Caco-2 (cell line): ENCODE results near the gene CC2D2A. TPM values are rescaled to one million over a fixed set of nuclear protein-coding genes. Genes with fewer than 3 reads are reported as not detected.

Source experiments
- BruUV-seq: library from RNA; stranded (reverse); fragments of 400-500 nt; replicated peaks from 2 replicates; lab custom pipeline; 2021; lab: Mats Ljungman, UMichigan
- CTCF ChIA-PET: fragments of 300-600 bp; sonication (Branson Sonifier 250); formaldehyde crosslinking; loops from one replicate; lab custom pipeline; 2022; ENCODE audit warnings: antibody characterized with exemption; lab: Charles Lee
- POLR2A ChIA-PET: fragments of 300-600 bp; sonication (Branson Sonifier 250); formaldehyde crosslinking; loops from one replicate; lab custom pipeline; 2022; ENCODE audit warnings: antibody characterized with exemption; lab: Charles Lee
- DNase-seq, 2 experiments: peaks; one replicate each; pipeline versions ENCODE4 v3.0.0 to v3.0.0-alpha.2; 2020 to 2022
- H3K27me3 ChIP-seq: replicated peaks from 2 replicates; pipeline ENCODE4 v1.6.0; 2011; ENCODE audit warnings: low read length; ENCODE audit not compliant: control insufficient read depth, insufficient read depth
- H3K36me3 ChIP-seq: 2 replicates; pipeline ENCODE4 v1.5.1; 2011; ENCODE audit warnings: low read length; ENCODE audit not compliant: control insufficient read depth, insufficient read depth
- H3K4me1 ChIP-seq: fragments of 250-450 bp; sonication (Bioruptor Pico); 2 replicates; pipeline ENCODE4 v1.5.1; 2020; ENCODE audit warnings: mild to moderate bottlenecking
- H3K4me3 ChIP-seq: 2 replicates; pipeline ENCODE4 v1.5.1; 2011; ENCODE audit warnings: low read depth, mild to moderate bottlenecking, control low read depth, low read length
- H3K9me3 ChIP-seq: fragments of 250-450 bp; sonication (Bioruptor Pico); 2 replicates; pipeline ENCODE4 v1.5.1; 2020; ENCODE audit warnings: mild to moderate bottlenecking, moderate library complexity
- H3K27ac Mint-ChIP-seq: one replicate; pipeline ENCODE4 v1.8.0; 2022; ENCODE audit warnings: mixed read lengths; ENCODE audit not compliant: unreplicated experiment
- H3K27me3 Mint-ChIP-seq: one replicate; pipeline ENCODE4 v1.8.0; 2022; ENCODE audit warnings: mixed read lengths; ENCODE audit not compliant: insufficient read depth, unreplicated experiment
- H3K36me3 Mint-ChIP-seq: one replicate; pipeline ENCODE4 v1.8.0; 2022; ENCODE audit warnings: mild to moderate bottlenecking, mixed read lengths; ENCODE audit not compliant: insufficient read depth, unreplicated experiment
- H3K4me1 Mint-ChIP-seq: one replicate; pipeline ENCODE4 v1.8.0; 2022; ENCODE audit warnings: low read depth, mixed read lengths; ENCODE audit not compliant: unreplicated experiment
- H3K4me3 Mint-ChIP-seq: one replicate; pipeline ENCODE4 v1.8.0; 2022; ENCODE audit warnings: mild to moderate bottlenecking, moderate library complexity, mixed read lengths; ENCODE audit not compliant: unreplicated experiment
- H3K9me3 Mint-ChIP-seq: one replicate; pipeline ENCODE4 v1.8.0; 2022; ENCODE audit warnings: mixed read lengths; ENCODE audit not compliant: unreplicated experiment
- intact Hi-C: fragments of 100-400 bp; cut with micrococcal nuclease; formaldehyde crosslinking; loops from one replicate; pipeline ENCODE4 v1.10.0; 2022; ENCODE audit not compliant: unreplicated experiment
- total RNA-seq: library from RNA; stranded (reverse); gene quantifications from 2 replicates; pipeline ENCODE4 v1.2.3, GENCODE V29; 2022
- TF ChIP-seq, protein P1 (sequence below), 2 experiments: fragments of 200-600 bp in 1 of 2; IDR thresholded peaks; 1 replicate in 1 of 2; 2 replicates in 1 of 2; pipeline versions ENCODE4 v1.5.1 to v1.8.0; 2011 to 2022; ENCODE audit warnings: antibody characterized with exemption in 1 of 2, control low read depth in 1 of 2, inconsistent platforms in 1 of 2, low read depth in 1 of 2, low read length in 1 of 2, mild to moderate bottlenecking in 1 of 2, moderate library complexity in 1 of 2; ENCODE audit not compliant: insufficient read depth in 1 of 2, severe bottlenecking in 1 of 2, unreplicated experiment in 1 of 2

CC2D2A gene
- total RNA-seq, 1 experiment from 2014 or later: 12.3 TPM

DNA sequence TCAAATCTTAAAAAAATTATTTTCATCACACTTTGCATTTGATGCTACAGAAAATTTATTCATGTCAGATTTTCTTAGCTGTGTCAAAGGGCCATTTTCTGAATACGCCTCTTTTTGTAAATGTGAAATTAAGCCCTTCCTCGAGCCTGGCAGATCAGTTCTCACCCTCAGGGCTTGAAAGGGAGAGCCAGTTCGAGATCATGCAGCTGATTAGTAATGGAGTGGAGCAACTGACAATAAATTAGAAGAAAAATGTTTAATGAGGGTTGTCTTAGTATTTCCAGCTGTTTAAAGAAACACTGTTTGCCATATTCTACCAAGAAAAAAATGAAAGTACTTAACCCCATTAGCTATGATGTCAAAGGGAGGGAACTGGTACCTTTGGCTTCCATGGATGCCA, 28.7 kb downstream of the CC2D2A start:
- Histone ChIP-seq H3K4me3 (no peak overlapping the region), H3K36me3 (no peaks in the 10 kb centered on the region), H3K4me1 (no peaks in the 10 kb centered on the region), H3K27me3 (no peaks in the 10 kb centered on the region), H3K9me3 (no peaks in the 10 kb centered on the region)
- TF ChIP-seq, protein P1, sequence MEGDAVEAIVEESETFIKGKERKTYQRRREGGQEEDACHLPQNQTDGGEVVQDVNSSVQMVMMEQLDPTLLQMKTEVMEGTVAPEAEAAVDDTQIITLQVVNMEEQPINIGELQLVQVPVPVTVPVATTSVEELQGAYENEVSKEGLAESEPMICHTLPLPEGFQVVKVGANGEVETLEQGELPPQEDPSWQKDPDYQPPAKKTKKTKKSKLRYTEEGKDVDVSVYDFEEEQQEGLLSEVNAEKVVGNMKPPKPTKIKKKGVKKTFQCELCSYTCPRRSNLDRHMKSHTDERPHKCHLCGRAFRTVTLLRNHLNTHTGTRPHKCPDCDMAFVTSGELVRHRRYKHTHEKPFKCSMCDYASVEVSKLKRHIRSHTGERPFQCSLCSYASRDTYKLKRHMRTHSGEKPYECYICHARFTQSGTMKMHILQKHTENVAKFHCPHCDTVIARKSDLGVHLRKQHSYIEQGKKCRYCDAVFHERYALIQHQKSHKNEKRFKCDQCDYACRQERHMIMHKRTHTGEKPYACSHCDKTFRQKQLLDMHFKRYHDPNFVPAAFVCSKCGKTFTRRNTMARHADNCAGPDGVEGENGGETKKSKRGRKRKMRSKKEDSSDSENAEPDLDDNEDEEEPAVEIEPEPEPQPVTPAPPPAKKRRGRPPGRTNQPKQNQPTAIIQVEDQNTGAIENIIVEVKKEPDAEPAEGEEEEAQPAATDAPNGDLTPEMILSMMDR (IDR thresholded peaks at IDR 0.05; ENCODE audit: insufficient read depth in 1 of 2, low read depth in 1 of 2, low read length in 1 of 2, severe bottlenecking in 1 of 2, unreplicated experiment in 1 of 2): no peak
- H3K27ac Mint-ChIP-seq: no peak overlapping the region
- no peaks in the 10 kb centered on the region for H3K27me3 Mint-ChIP-seq
- ChIA-PET CTCF (no interaction called here), POLR2A (no interaction called here)
- no peaks in the 10 kb centered on the region for H3K36me3 Mint-ChIP-seq
- no TSS peak for BruUV-seq
- intact Hi-C loops: no loop called here
- no peaks in the 10 kb centered on the region for H3K9me3 Mint-ChIP-seq
- H3K4me1 Mint-ChIP-seq: no peaks in the 10 kb centered on the region
- no peak for DNase-seq
- no peak overlapping the region for H3K4me3 Mint-ChIP-seq

DNA sequence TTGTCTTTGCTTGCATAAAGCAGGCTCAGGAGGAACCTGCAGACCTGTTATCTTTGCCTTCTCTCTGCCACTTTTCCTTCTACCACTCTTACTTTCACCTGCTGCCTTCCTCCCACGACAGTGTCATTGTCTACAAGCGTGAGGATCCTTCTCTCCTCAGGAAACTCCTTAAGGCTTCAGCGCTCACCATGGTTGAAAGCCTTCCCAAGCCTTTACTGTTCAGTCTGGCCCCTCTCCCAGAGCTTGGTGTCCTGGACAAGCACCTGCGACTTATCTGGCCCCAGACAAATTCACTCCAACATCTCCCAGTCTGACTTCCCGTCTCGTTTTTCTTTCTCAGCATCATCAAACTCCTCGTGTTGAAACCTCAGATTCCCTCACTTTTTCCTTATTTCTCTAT, 31.0 kb downstream of the CC2D2A start:
- no peaks in the 10 kb centered on the region for H3K27me3 Mint-ChIP-seq
- Histone ChIP-seq H3K4me1 (no peaks in the 10 kb centered on the region), H3K36me3 (no peaks in the 10 kb centered on the region), H3K9me3 (no peaks in the 10 kb centered on the region), H3K27me3 (no peaks in the 10 kb centered on the region), H3K4me3 (no peak overlapping the region)
- BruUV-seq: no TSS peak
- POLR2A ChIA-PET: no interaction called here
- CTCF ChIA-PET: no interaction called here
- TF ChIP-seq, protein P1 (IDR thresholded peaks at IDR 0.05; ENCODE audit: insufficient read depth in 1 of 2, low read depth in 1 of 2, low read length in 1 of 2, severe bottlenecking in 1 of 2, unreplicated experiment in 1 of 2): no peak
- no peaks in the 10 kb centered on the region for H3K9me3 Mint-ChIP-seq
- H3K36me3 Mint-ChIP-seq: no peaks in the 10 kb centered on the region
- H3K27ac Mint-ChIP-seq: no peak overlapping the region
- intact Hi-C loops: no loop called here
- no peaks in the 10 kb centered on the region for H3K4me1 Mint-ChIP-seq
- DNase-seq: no peak
- H3K4me3 Mint-ChIP-seq: no peak overlapping the region

DNA sequence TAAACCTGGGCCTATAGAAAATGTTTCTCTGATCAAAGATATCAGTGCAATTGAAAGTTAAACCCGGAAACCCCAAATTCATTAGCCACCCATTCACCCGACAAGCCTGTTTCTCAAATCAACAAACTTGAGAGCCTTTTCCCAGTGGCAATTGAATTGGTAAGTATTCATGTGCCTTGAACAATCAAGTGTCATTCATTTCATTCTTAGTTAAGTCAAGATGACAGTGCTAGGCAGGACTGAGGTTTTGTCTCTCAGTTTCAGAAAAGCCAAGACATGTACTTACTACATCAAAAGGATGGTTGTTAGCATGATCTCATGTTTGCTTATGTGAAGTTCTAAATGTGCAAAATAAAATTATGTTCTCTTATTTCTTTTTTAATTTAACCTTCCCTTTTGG, 32.3 kb downstream of the CC2D2A start:
- ChIA-PET CTCF (no interaction called here), POLR2A (no interaction called here)
- Mint-ChIP-seq H3K4me1 (no peaks in the 10 kb centered on the region), H3K9me3 (no peaks in the 10 kb centered on the region), H3K27ac (no peak overlapping the region), H3K4me3 (no peak overlapping the region), H3K36me3 (no peaks in the 10 kb centered on the region), H3K27me3 (no peaks in the 10 kb centered on the region)
- intact Hi-C loops: no loop called here
- Histone ChIP-seq H3K36me3 (no peaks in the 10 kb centered on the region), H3K27me3 (no peaks in the 10 kb centered on the region), H3K4me1 (no peaks in the 10 kb centered on the region), H3K4me3 (no peak overlapping the region), H3K9me3 (no peaks in the 10 kb centered on the region)
- no peak for DNase-seq
- TF ChIP-seq, protein P1 (IDR thresholded peaks at IDR 0.05; ENCODE audit: insufficient read depth in 1 of 2, low read depth in 1 of 2, low read length in 1 of 2, severe bottlenecking in 1 of 2, unreplicated experiment in 1 of 2): no peak
- BruUV-seq: no TSS peak
